Occipital lobe (tissue), 2 donors: ENCODE results near the gene PATJ. TPM values are rescaled to one million over a fixed set of nuclear protein-coding genes. Genes with fewer than 3 reads are reported as not detected.
"Not testable (repeated sequence)": the region's sequence is repeated elsewhere in the genome, so short reads cannot be mapped to it uniquely, and the experiment has no call there.

ENCODE experiments used
- DNase-seq: peaks from one replicate; lab custom pipeline; 2025; lab: John Stamatoyannopoulos, UW
- total RNA-seq: library from RNA; depleted of rRNA; stranded (reverse); fragments of >200 nt; gene quantifications from one replicate; pipeline ENCODE4 v1.2.3, GENCODE V29; 2014

Gene PATJ
- total RNA-seq, 1 donor from 2014 or later = 19.2 TPM

GRCh38 chr1:61936839-61937238 is 194.6 kb downstream of the PATJ start:
- DNase-seq = no peak

DNA sequence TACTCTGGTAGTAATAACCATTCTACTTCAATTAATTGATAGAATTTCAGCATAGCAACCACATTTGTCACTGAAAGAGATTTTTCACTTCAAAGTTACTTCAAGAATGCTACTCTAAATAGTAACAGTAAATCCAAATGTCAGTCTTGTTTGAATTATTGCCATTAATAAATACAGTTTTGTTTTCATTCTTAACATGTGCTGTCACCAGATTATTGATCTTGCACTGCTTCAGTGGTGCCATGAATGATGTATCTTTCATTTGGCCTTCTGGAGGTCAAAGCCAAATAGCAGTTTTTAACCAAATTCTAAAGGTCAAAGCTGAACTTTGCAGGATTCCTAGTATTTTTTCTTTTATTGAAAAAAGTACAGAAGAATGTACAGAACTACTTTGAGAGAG is 199.5 kb downstream of the PATJ start:
- DNase-seq = no peak

DNA sequence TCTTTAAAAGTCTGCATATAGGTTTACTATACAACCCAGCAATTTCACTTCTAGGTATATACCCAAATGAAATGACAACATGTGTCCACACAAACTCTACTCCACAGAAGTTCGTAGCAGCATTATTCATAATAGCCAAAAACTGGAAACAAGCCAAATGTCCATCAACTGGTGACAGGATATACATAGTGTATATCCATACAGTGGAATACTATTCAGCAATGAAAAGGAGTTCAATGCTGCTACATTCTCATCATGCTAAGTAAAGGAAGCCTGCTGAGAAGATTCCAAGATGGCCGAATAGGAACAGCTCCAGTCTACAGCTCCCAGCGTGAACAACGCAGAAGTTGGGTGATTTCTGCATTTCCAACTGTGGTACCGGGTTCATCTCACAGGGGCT is 200.6 kb downstream of the PATJ start:
- DNase-seq = no peak

DNA sequence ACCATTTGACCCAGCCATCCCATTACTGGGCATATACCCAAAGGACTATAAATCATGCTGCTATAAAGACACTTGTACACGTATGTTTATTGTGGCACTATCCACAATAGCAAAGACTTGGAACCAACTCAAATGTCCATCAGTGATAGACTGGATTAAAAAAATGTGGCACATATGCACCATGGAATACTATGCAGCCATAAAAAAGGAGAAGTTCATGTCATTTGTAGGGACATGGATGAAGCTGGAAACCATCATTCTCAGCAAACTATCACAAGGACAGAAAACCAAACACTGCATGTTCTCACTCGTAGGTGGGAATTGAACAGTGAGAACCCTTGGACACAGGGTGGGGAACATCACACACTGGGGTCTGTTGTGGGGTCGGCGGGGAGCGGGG is 206.4 kb downstream of the PATJ start:
- DNase-seq = not testable (repeated sequence)

- no peak for DNase-seq
Measured at GRCh38 chr1:61950418-61950817, 208.1 kb downstream of the PATJ start.

- DNase-seq = no peak
Measured at GRCh38 chr1:61951731-61952580, 209.7 kb downstream of the PATJ start.

GRCh38 chr1:61952675-61953074 is 210.4 kb downstream of the PATJ start:
- no peak for DNase-seq

DNA sequence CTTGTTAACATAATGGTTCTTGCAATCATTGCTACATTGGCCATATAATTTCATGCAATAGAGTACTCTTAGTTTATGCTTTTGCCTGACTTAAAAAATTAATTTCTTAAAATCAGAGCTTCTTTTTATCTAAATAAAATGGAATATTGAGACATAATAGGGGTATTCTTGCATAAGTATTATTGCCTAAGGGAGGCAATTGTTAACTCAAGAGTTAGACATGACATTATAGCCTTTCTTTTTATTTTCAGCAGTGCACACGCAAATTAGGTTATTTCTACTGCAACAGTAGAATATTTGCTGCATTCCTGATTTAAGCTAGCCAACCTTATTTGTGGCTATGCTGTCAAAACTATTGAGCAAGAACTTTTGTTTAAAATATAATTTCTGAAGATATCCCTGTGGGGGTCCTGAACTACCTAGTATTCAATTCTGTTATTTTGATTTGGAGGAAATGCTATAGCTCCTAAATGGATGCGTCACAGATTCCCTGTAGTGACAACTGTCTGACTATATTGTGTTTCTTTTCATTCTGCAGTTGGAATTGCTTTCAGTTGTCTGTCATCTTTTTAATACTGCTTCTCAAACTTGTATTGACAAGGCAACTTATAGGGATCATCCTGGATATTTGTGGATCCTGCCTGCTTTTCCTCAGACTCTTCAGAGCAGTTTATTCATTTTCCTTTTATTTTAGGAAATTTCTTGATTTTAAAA is 211.0 kb downstream of the PATJ start:
- DNase-seq = no peak

GRCh38 chr1:61953790-61954150 is 211.5 kb downstream of the PATJ start:
- DNase-seq = no peak

GRCh38 chr1:61955261-61955660 is 213.0 kb downstream of the PATJ start:
- no peak for DNase-seq

DNA sequence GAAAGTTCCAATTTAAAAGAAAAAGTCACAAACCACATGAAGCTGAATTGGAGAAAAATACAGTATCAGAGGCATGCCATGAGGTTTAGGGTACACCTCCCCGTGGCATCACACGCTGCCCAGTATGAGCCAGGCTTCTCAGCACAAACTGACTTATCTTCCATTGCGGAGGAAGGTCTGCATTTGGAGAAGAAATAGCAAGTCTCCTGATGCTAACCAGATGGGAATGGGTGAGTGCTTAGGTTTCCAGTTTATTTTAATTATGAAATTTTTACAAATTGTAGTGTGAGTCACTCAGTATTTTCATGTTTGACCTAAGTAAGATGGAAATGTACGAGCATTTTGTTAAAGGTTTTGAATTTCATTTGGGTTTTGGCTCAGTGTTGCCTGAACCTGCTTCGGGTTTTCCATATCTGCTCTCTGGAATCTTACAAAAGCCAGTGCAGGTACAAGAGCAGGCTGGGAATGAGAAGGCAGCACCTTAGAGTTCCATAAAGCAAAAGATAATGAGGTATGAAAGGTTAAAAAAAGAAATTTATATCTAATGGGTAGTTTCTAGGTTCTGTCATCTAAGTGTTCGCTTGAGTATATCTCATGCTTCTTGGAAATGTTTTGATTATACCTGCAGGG is 213.9 kb downstream of the PATJ start:
- DNase-seq = no peak

- no peak for DNase-seq
Measured at GRCh38 chr1:61956784-61957183, 214.5 kb downstream of the PATJ start.

DNA sequence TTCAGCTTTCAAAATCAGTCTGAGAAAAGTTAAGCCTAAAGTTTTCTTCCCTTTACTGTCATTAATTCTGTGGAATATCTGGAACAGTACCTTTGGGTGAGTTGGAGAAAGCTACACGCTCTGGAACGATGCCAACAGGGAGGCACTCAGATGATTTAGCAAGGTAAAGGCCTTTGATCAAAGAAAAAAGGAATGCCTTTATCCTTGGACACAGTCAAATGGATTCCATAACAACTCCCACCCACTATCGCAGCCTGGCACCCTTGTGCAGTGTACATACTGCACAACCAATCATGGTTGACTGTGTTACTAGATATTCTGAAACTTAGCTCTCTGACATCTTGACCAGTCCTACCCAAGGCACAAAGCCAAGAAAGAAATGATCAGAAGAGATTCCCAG is 218.7 kb downstream of the PATJ start:
- DNase-seq = no peak

DNA sequence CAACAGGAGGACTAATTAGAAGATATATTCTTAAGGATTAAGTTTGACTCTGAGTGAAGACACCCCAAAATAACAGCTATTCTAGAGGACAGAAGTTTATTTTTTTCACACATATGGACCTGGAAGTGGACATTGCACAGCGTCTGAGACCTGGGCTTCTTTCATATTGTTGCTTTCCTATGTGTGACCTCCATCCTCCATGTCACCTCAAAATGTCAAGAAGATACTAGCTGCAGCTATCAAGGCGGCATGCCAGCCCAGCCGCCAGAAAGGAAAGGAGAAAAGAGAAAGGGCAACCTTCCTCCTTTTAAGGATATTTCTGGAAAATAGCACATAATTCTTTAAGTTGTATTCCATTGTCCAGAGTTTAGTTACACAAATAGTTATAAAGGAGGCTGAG is 220.4 kb downstream of the PATJ start:
- DNase-seq = no peak

DNA sequence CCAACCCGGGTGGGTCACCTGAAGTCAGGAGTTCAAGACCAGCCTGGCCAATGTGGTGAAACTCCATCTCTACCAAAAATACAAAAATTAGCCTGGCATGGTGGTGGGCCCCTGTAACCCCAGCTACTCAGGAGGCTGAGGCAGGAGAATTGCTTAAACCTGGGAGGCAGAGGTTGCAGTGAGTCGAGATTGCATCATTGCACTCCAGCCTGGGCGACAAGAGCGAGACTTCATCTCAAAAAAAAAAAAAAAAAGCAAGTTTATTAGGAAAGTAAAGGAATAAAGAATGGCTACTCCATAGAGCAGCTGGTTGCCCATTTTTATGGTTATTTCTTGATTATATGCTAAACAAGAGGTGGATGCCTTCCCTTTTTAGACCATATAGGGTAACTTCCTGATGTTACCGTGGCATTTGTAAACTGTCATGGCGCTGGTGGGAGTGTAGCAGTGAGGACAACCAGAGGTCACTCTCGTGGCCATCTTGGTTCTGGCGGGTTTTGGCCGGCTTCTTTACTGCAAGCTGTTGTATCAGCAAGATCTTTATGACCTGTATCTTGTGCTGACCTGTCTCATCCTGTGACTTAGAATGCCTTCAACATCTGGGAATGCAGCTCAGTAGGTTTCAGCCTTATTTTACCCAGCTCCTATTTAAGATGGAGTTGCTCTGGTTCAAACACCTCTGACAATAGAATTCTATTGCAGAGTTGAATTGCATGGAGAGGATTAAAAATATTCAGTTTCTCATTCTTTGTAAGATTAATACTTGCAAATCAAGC is 224.4 kb downstream of the PATJ start:
- DNase-seq = not testable (repeated sequence)

DNA sequence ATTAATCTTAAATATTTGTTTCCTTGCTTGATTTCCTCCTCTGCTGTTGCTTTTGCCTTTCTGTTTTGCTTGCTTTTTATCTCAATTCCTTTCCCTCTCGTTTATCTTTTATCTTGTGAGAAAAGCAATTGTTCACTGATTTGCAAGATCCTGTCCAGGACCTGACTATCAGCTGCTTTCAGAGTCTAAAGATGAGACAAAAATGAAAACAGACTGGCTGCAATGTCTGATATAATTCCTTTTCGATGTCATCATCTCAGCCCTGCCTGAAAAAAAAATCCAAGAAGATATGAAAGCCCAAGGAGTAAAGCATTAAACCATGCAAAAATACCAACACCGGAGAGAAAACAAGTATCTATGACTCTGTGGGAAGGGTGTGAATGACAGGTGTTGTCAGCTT is 225.5 kb downstream of the PATJ start:
- no peak for DNase-seq

DNA sequence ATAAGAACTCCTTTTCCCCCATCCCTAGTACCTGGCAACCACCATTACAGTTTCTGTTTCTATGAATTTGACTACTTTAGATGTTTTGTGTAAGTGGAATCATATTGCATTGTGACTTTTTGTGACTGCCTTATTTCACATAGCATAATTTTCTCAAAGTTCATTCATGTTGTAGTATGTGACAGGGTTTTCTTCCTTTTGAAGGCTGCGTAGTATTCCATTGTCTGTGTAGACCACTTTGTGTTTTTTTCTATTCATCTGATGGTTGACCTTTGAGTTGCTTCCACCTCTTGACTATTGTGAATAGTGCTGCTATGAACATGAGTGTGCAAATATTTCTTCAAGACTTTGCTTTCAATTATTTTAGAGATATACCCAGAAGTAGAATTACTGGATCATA is 226.6 kb downstream of the PATJ start:
- no peak for DNase-seq

GRCh38 chr1:61973100-61973837 is 231.0 kb downstream of the PATJ start:
- no peak for DNase-seq

- DNase-seq = no peak
Measured at GRCh38 chr1:61975638-61976037, 233.4 kb downstream of the PATJ start.

- DNase-seq = no peak
Measured at GRCh38 chr1:61976566-61976965, 234.3 kb downstream of the PATJ start.

- DNase-seq = no peak
Measured at GRCh38 chr1:61978796-61979195, 236.5 kb downstream of the PATJ start.
